Measurements from ENCODE around the gene TLCD3B.

GRCh38 chr16:30028438-30029076 is 2.5 kb downstream of the TLCD3B start:
- no peak for TF ChIP-seq CTCF (conservative IDR thresholded peaks at IDR 0.05; ENCODE audit: low read length)
- no peak for TF ChIP-seq EZH2phosphoT487 (IDR thresholded peaks at IDR 0.05; ENCODE audit: borderline replicate concordance, low read depth, low read length)
